ENCODE measurements around the gene JTB. TPM values are rescaled to one million over a fixed set of nuclear protein-coding genes. Genes with fewer than 3 reads are reported as not detected.
A peak's percentile ranks its signal among the peaks of the same experiment; 100 is the strongest.

The JTB gene
- total RNA-seq, 1 donor = 160 TPM

DNA sequence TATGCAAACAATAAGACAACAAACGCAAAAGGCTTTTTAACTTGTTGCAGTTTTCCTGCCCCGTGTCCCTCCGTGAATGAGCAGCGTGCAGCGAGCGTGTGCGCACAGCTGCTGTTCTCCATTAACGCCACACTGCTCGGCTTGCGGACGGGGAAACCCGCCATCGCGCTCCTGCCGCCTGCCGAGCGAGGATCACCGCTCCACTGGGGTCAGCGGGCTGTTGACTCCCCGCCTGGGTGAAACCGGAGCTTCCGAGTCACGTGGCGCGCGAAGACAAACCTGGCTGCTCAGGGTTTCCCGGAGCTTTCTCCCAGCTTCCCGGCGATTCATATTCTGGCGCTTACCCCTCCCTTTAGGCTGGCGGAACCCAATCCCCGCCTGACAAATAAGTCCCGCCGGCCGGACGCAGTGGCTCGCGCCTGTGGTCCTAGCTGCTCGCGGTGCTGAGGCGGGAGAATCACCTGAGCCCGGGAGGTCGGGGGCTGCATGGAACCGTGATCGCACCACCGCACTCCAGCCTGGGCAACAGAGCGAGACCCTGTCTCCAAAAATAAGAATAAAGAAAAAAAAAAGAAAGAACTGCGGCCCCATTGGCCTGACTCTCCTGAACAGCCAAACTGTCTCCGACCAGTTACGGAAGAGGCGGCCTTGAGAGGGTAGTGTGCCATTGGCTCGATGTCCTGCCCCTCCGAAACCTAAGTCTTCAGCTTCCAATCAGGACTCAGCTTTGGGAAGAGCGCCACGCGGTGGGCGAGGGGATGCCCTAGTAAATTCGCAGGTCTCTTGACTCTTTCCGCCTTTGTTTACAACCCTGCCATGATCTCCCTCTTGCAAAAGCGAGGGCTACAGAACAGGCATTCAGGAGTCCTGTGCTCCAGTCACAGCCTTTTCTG, 10.1 kb downstream of the JTB start, which contains the start of gene CREB3L4:
CREB3L4 (plus strand) TSS at position 796 of the 893 bp plus-strand sequence. CDS start 624 bp downstream, outside the sequence.
- peak within 1 kb of the TSS; percentile 81 for H3K4me3 ChIP-seq (ENCODE audit: low read length)
- no peaks in the 10 kb centered on the region for H3K9me3 ChIP-seq (ENCODE audit: low read depth, low read length)
- peaks cover 47% of the 10 kb centered on the region for H3K4me1 ChIP-seq (ENCODE audit: insufficient read depth, low read length)
- H3K27me3 ChIP-seq (ENCODE audit: insufficient read depth, low read length) = no peaks in the 10 kb centered on the region

DNA sequence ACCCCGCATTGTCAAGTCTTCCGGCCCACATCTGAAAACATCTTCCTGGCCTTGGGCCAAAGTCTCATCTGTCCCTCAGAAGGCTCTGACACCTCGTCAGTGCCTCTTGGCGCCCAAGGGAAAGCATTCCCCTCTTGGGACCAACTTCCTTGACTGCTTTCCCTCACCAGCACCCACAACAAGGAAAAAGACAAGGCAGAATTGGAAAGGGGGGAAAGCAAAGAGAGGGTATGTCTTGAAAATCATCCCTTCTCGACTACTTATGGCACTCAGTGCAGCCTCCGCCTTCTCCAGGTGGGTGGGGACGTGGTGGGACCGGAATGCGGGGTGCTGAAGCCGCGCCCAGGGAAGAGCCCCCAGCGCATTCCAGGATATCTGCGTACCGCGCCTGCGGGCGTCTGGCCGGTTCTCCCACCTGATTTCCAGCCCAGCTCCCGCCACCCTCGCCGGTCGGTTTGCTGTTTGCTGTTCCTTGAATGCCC, 13.6 kb downstream of the JTB start:
- H3K4me1 ChIP-seq (ENCODE audit: insufficient read depth, low read length) = peaks cover 64% of the 10 kb centered on the region
- H3K4me3 ChIP-seq (ENCODE audit: low read length) = peak overlapping the region; percentile 69
- H3K9me3 ChIP-seq (ENCODE audit: low read depth, low read length) = no peaks in the 10 kb centered on the region
- H3K27me3 ChIP-seq (ENCODE audit: insufficient read depth, low read length) = no peaks in the 10 kb centered on the region

DNA sequence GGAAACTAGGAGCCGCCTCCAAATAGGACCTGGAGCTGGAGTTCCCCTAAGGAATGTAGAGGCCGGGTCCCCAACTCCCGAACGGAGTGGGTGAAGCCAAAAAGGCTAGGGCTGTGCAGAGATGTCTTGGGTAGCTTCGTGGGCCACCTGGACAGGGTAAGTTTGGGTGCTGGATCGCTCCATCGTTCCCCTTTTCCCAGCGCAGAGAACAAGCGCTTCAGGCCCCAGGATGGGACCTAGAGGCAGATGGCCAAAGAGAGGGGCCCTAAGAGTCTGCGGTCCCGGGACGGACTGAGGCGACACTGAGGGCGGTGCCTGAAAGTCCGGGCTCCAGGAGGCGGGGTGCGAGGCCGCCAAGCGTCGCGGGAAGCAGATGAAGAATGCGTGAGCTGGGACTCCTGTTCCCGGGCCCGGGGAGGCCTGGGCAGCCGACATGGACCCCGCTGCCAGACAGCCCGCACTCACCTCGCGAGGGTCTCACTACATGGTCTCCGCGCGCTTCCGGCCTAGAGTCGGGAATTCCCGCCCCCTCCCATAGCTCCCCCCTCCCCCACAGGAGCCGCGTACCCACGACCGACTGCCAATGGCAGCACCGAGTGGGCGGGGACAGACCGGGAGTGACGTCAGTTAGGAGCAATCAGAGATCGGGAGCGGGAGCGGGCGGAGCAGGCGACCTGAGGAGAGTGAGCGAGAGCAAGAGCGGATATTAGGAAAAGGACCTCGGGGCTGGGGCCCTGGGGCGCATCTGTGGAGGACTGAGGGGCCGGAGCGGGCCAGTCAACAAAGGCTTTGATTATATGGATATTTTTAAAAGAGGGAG, 14.2 kb downstream of the JTB start, which contains the start of gene SLC39A1:
SLC39A1 (minus strand) TSS at position 508 of the 820 bp plus-strand sequence. CDS start 822 bp downstream, outside the sequence.
- H3K4me3 ChIP-seq (ENCODE audit: low read length) = peak within 1 kb of the TSS; percentile 69
- peaks cover 60% of the 10 kb centered on the region for H3K4me1 ChIP-seq (ENCODE audit: insufficient read depth, low read length)

GRCh38 chr1:153962088-153963029, 15.1 kb downstream of the JTB start:
- Histone ChIP-seq H3K4me1 (ENCODE audit: insufficient read depth, low read length) (peaks cover 58% of the 10 kb centered on the region), H3K9me3 (ENCODE audit: low read depth, low read length) (no peaks in the 10 kb centered on the region), H3K4me3 (ENCODE audit: low read length) (peak overlapping the region; percentile 69), H3K27me3 (ENCODE audit: insufficient read depth, low read length) (no peaks in the 10 kb centered on the region)

More for the DNA sequence above, 14.2 kb downstream of the JTB start, which contains the start of gene SLC39A1:
- Histone ChIP-seq H3K27me3 (ENCODE audit: insufficient read depth, low read length) (no peaks in the 10 kb centered on the region), H3K9me3 (ENCODE audit: low read depth, low read length) (no peaks in the 10 kb centered on the region)

DNA sequence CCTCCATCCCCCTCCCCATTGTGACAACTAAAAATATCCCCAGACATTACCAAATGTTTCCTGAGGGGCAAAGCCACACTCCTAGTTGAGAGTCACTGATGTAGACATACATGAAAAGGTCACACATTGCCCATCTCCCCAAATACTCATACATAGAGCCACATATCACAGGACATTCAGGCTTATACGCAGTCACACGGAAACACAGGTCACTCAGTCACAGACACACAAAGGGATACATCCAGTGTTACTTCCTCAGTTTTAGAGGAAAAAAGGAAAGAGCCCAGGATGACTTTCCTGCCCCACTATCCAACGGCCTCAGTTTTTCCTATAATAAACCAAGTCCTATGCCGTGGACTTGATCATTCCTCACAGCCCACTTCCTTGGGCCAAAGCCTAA, 16.1 kb downstream of the JTB start:
- H3K4me3 ChIP-seq (ENCODE audit: low read length) = no peak overlapping the region

GRCh38 chr1:153960206-153960605, 17.3 kb downstream of the JTB start:
- Histone ChIP-seq H3K4me1 (ENCODE audit: insufficient read depth, low read length) (peaks cover 63% of the 10 kb centered on the region), H3K27me3 (ENCODE audit: insufficient read depth, low read length) (no peaks in the 10 kb centered on the region), H3K9me3 (ENCODE audit: low read depth, low read length) (no peaks in the 10 kb centered on the region), H3K4me3 (ENCODE audit: low read length) (no peak overlapping the region)

More for the DNA sequence above, 16.1 kb downstream of the JTB start:
- peaks cover 62% of the 10 kb centered on the region for H3K4me1 ChIP-seq (ENCODE audit: insufficient read depth, low read length)
- no peaks in the 10 kb centered on the region for H3K27me3 ChIP-seq (ENCODE audit: insufficient read depth, low read length)
- H3K9me3 ChIP-seq (ENCODE audit: low read depth, low read length) = no peaks in the 10 kb centered on the region

GRCh38 chr1:153959454-153959853, 18.0 kb downstream of the JTB start:
- no peaks in the 10 kb centered on the region for H3K9me3 ChIP-seq (ENCODE audit: low read depth, low read length)
- no peaks in the 10 kb centered on the region for H3K27me3 ChIP-seq (ENCODE audit: insufficient read depth, low read length)
- H3K4me1 ChIP-seq (ENCODE audit: insufficient read depth, low read length) = peaks cover 68% of the 10 kb centered on the region
- no peak overlapping the region for H3K4me3 ChIP-seq (ENCODE audit: low read length)

DNA sequence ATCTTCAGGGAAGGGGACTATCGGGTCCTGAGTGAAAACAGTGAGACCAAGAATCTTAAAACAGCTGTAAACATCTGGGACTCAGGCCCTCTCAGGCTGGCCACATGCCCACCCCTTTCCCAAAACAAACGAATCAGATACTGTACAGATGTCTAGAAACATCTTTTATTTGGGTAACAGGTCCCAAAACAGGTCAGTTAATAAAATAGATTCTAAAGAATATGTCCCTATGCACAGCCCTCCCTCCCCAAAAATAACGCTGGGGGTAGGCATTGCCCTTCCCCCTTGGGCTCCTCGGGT, 18.6 kb downstream of the JTB start:
- no peak overlapping the region for H3K4me3 ChIP-seq (ENCODE audit: low read length)

GRCh38 chr1:153958111-153958960, 19.1 kb downstream of the JTB start, which contains the start of gene CRTC2:
TSS of gene CRTC2 (minus strand) at chr1:153958612. CDS start at chr1:153958497, 115 bp downstream.
- Histone ChIP-seq H3K4me3 (ENCODE audit: low read length) (peak within 1 kb of the TSS; percentile 96), H3K27me3 (ENCODE audit: insufficient read depth, low read length) (no peaks in the 10 kb centered on the region), H3K9me3 (ENCODE audit: low read depth, low read length) (no peaks in the 10 kb centered on the region), H3K4me1 (ENCODE audit: insufficient read depth, low read length) (peaks cover 60% of the 10 kb centered on the region)

More for the DNA sequence above, 18.6 kb downstream of the JTB start:
- Histone ChIP-seq H3K27me3 (ENCODE audit: insufficient read depth, low read length) (no peaks in the 10 kb centered on the region), H3K9me3 (ENCODE audit: low read depth, low read length) (no peaks in the 10 kb centered on the region), H3K4me1 (ENCODE audit: insufficient read depth, low read length) (peaks cover 63% of the 10 kb centered on the region)

- H3K4me1 ChIP-seq (ENCODE audit: insufficient read depth, low read length) = peaks cover 57% of the 10 kb centered on the region
- no peaks in the 10 kb centered on the region for H3K27me3 ChIP-seq (ENCODE audit: insufficient read depth, low read length)
- H3K9me3 ChIP-seq (ENCODE audit: low read depth, low read length) = no peaks in the 10 kb centered on the region
- peak overlapping the region; percentile 96 for H3K4me3 ChIP-seq (ENCODE audit: low read length)
Measured at GRCh38 chr1:153957744-153958110, 19.7 kb downstream of the JTB start.

- Histone ChIP-seq H3K4me1 (ENCODE audit: insufficient read depth, low read length) (peaks cover 51% of the 10 kb centered on the region), H3K27me3 (ENCODE audit: insufficient read depth, low read length) (no peaks in the 10 kb centered on the region), H3K4me3 (ENCODE audit: low read length) (peak overlapping the region; percentile 96), H3K9me3 (ENCODE audit: low read depth, low read length) (no peaks in the 10 kb centered on the region)
Measured at GRCh38 chr1:153956997-153957715, 20.3 kb downstream of the JTB start.

DNA sequence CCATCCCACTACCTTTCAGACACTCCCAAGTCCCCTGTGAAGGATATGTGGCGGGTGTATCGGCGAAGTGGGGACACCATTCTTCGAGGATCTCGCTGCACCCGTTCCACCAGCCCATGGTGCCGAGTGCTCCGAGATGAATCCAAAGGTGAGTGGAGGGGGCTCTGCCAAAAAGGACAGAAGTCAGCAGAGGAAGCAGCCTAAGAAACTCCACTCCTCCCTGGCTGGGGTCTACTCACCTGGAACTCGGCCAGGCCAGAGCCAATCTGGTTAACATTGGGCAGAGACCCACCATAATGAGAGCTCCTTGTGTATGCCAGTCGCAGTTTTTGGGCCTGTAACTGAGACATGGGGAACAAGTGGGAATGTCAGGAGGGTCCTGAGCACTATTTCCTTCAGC, 22.6 kb downstream of the JTB start:
- Histone ChIP-seq H3K4me3 (ENCODE audit: low read length) (no peak overlapping the region), H3K9me3 (ENCODE audit: low read depth, low read length) (no peaks in the 10 kb centered on the region)

GRCh38 chr1:153953859-153954365, 23.6 kb downstream of the JTB start:
- no peak overlapping the region for H3K4me3 ChIP-seq (ENCODE audit: low read length)
- H3K27me3 ChIP-seq (ENCODE audit: insufficient read depth, low read length) = no peaks in the 10 kb centered on the region
- H3K9me3 ChIP-seq (ENCODE audit: low read depth, low read length) = no peaks in the 10 kb centered on the region
- peaks cover 36% of the 10 kb centered on the region for H3K4me1 ChIP-seq (ENCODE audit: insufficient read depth, low read length)

More for the DNA sequence above, 22.6 kb downstream of the JTB start:
- no peaks in the 10 kb centered on the region for H3K27me3 ChIP-seq (ENCODE audit: insufficient read depth, low read length)
- peaks cover 40% of the 10 kb centered on the region for H3K4me1 ChIP-seq (ENCODE audit: insufficient read depth, low read length)

Data from mononuclear cell (primary cell).